ENCODE results near the gene ALS2CL. TPM values are rescaled to one million over a fixed set of nuclear protein-coding genes. Genes with fewer than 3 reads are reported as not detected.

Gene ALS2CL
- total RNA-seq, 1 donor from 2014 or later: 0.51 TPM

- Mint-ChIP-seq H3K4me3 (ENCODE audit: unreplicated experiment) (no peak overlapping the region), H3K36me3 (ENCODE audit: unreplicated experiment) (no peaks in the 10 kb centered on the region), H3K4me1 (ENCODE audit: low read depth, unreplicated experiment) (peaks cover 6% of the 10 kb centered on the region), H3K27ac (ENCODE audit: unreplicated experiment) (no peak overlapping the region), H3K9me3 (ENCODE audit: unreplicated experiment) (no peaks in the 10 kb centered on the region), H3K27me3 (ENCODE audit: unreplicated experiment) (no peaks in the 10 kb centered on the region)
- no peak for DNase-seq
- TF ChIP-seq CTCF (IDR thresholded peaks at IDR 0.05; ENCODE audit: partially characterized antibody, unreplicated experiment): no peak
Observed at GRCh38 chr3:46734773-46735172, 41.3 kb upstream of the ALS2CL start.

- Mint-ChIP-seq H3K4me3 (ENCODE audit: unreplicated experiment) (no peak overlapping the region), H3K27me3 (ENCODE audit: unreplicated experiment) (no peaks in the 10 kb centered on the region), H3K9me3 (ENCODE audit: unreplicated experiment) (no peaks in the 10 kb centered on the region), H3K36me3 (ENCODE audit: unreplicated experiment) (no peaks in the 10 kb centered on the region), H3K27ac (ENCODE audit: unreplicated experiment) (no peak overlapping the region), H3K4me1 (ENCODE audit: low read depth, unreplicated experiment) (peaks cover 6% of the 10 kb centered on the region)
- no peak for TF ChIP-seq CTCF (IDR thresholded peaks at IDR 0.05; ENCODE audit: partially characterized antibody, unreplicated experiment)
- no peak for DNase-seq
Observed at GRCh38 chr3:46733026-46733800, 39.7 kb upstream of the ALS2CL start.

- H3K27me3 Mint-ChIP-seq (ENCODE audit: unreplicated experiment): no peaks in the 10 kb centered on the region
- H3K9me3 Mint-ChIP-seq (ENCODE audit: unreplicated experiment): no peaks in the 10 kb centered on the region
- no peak for TF ChIP-seq CTCF (IDR thresholded peaks at IDR 0.05; ENCODE audit: partially characterized antibody, unreplicated experiment)
- no peak for DNase-seq
- no peaks in the 10 kb centered on the region for H3K4me1 Mint-ChIP-seq (ENCODE audit: low read depth, unreplicated experiment)
- no peak overlapping the region for H3K27ac Mint-ChIP-seq (ENCODE audit: unreplicated experiment)
- no peak overlapping the region for H3K4me3 Mint-ChIP-seq (ENCODE audit: unreplicated experiment)
- H3K36me3 Mint-ChIP-seq (ENCODE audit: unreplicated experiment): no peaks in the 10 kb centered on the region
Observed at GRCh38 chr3:46731795-46732194, 38.3 kb upstream of the ALS2CL start.

GRCh38 chr3:46730819-46731218 is 37.3 kb upstream of the ALS2CL start:
- H3K36me3 Mint-ChIP-seq (ENCODE audit: unreplicated experiment): no peaks in the 10 kb centered on the region
- TF ChIP-seq CTCF (IDR thresholded peaks at IDR 0.05; ENCODE audit: partially characterized antibody, unreplicated experiment): no peak
- no peaks in the 10 kb centered on the region for H3K9me3 Mint-ChIP-seq (ENCODE audit: unreplicated experiment)
- no peak overlapping the region for H3K27ac Mint-ChIP-seq (ENCODE audit: unreplicated experiment)
- no peaks in the 10 kb centered on the region for H3K27me3 Mint-ChIP-seq (ENCODE audit: unreplicated experiment)
- DNase-seq: no peak
- H3K4me3 Mint-ChIP-seq (ENCODE audit: unreplicated experiment): no peak overlapping the region
- no peaks in the 10 kb centered on the region for H3K4me1 Mint-ChIP-seq (ENCODE audit: low read depth, unreplicated experiment)

GRCh38 chr3:46729038-46729437 is 35.6 kb upstream of the ALS2CL start:
- H3K9me3 Mint-ChIP-seq (ENCODE audit: unreplicated experiment): no peaks in the 10 kb centered on the region
- no peak for TF ChIP-seq CTCF (IDR thresholded peaks at IDR 0.05; ENCODE audit: partially characterized antibody, unreplicated experiment)
- no peaks in the 10 kb centered on the region for H3K27me3 Mint-ChIP-seq (ENCODE audit: unreplicated experiment)
- H3K36me3 Mint-ChIP-seq (ENCODE audit: unreplicated experiment): no peaks in the 10 kb centered on the region
- no peak overlapping the region for H3K27ac Mint-ChIP-seq (ENCODE audit: unreplicated experiment)
- no peak overlapping the region for H3K4me3 Mint-ChIP-seq (ENCODE audit: unreplicated experiment)
- DNase-seq: no peak
- H3K4me1 Mint-ChIP-seq (ENCODE audit: low read depth, unreplicated experiment): no peaks in the 10 kb centered on the region

Measured in glutamatergic neuron (in vitro differentiated cells).